ENCODE data around the gene MXRA5.

DNA sequence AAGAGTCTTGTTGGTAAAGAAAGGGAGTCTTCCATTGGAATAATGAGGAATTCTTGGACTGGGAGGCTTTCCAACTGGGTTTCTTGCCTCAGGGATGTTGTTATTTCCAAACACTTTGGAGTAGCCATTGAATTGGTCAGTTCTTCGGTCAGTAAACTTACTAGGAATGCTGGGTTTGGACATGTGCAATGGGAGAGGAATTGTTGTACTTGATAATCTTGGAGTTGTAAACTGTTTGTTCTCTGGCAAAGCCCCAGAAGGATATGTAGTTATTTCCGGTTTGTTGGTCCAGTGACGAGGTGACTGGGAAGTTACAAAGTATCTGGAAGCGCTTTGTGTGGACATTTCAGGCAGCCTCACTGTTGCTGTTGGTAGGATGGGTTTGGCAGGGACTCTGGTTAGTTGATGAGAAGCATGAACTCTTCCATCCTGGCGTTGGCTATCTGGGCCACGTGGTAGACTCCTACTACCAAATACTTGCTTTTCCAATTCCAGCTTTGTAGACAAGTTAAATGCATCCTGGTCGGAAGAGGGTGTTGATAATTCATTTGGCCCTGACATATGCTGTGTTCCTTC is 25.9 kb downstream of the MXRA5 start:
- TF ChIP-seq, protein P1, sequence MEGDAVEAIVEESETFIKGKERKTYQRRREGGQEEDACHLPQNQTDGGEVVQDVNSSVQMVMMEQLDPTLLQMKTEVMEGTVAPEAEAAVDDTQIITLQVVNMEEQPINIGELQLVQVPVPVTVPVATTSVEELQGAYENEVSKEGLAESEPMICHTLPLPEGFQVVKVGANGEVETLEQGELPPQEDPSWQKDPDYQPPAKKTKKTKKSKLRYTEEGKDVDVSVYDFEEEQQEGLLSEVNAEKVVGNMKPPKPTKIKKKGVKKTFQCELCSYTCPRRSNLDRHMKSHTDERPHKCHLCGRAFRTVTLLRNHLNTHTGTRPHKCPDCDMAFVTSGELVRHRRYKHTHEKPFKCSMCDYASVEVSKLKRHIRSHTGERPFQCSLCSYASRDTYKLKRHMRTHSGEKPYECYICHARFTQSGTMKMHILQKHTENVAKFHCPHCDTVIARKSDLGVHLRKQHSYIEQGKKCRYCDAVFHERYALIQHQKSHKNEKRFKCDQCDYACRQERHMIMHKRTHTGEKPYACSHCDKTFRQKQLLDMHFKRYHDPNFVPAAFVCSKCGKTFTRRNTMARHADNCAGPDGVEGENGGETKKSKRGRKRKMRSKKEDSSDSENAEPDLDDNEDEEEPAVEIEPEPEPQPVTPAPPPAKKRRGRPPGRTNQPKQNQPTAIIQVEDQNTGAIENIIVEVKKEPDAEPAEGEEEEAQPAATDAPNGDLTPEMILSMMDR (conservative IDR thresholded peaks at IDR 0.05; ENCODE audit: low read length) = no peak
- no peak for TF ChIP-seq EZH2phosphoT487 (IDR thresholded peaks at IDR 0.05; ENCODE audit: borderline replicate concordance, low read depth, low read length)

Measured in OCI-LY7 (cell line).